GM23338 (cell line): ENCODE results near the gene TRIM68. TPM values are rescaled to one million over a fixed set of nuclear protein-coding genes. Genes with fewer than 3 reads are reported as not detected.

Experiments
- ATAC-seq: fragments of 200-7000 bp; cut with Tn5 transposase; 3 replicates; pipeline ENCODE4 v1.9.1; 2020
- DNase-seq: peaks from one replicate; pipeline ENCODE4 v3.0.0-alpha.2; 2015; ENCODE audit warnings: low spot score
- H2AFZ ChIP-seq: fragments of 200-600 bp; sonication (generic); 2 replicates; pipeline ENCODE4 v1.8.0; 2016; ENCODE audit warnings: antibody characterized with exemption, mild to moderate bottlenecking, moderate library complexity
- H3F3A ChIP-seq: fragments of 200-600 bp; sonication (generic); replicated peaks from 2 replicates; pipeline ENCODE4 v1.8.0; 2017; ENCODE audit warnings: antibody characterized with exemption, mixed run types, low read depth
- H3K27ac ChIP-seq: fragments of 200-600 bp; sonication (generic); 2 replicates; pipeline ENCODE4 v1.6.1; 2016; ENCODE audit warnings: low read depth
- H3K27me3 ChIP-seq: fragments of 200-600 bp; sonication (generic); 2 replicates; pipeline ENCODE4 v1.8.0; 2016; ENCODE audit warnings: mild to moderate bottlenecking, mixed run types, moderate library complexity; ENCODE audit not compliant: insufficient read depth
- H3K36me3 ChIP-seq: fragments of 200-600 bp; sonication (generic); 2 replicates; pipeline ENCODE4 v1.8.0; 2016; ENCODE audit warnings: mild to moderate bottlenecking; ENCODE audit not compliant: insufficient read depth
- H3K4me1 ChIP-seq: fragments of 200-600 bp; sonication (generic); 2 replicates; pipeline ENCODE4 v1.8.0; 2016; ENCODE audit warnings: mild to moderate bottlenecking, moderate library complexity; ENCODE audit not compliant: insufficient read depth
- H3K4me2 ChIP-seq: fragments of 200-600 bp; sonication (generic); 2 replicates; pipeline ENCODE4 v1.7.1; 2017; ENCODE audit warnings: mixed run types
- H3K4me3 ChIP-seq: fragments of 200-600 bp; sonication (generic); 2 replicates; pipeline ENCODE4 v1.6.1; 2016; ENCODE audit warnings: mixed run types
- H3K79me2 ChIP-seq: fragments of 200-600 bp; sonication (generic); replicated peaks from 2 replicates; pipeline ENCODE4 v1.8.0; 2017; ENCODE audit warnings: mild to moderate bottlenecking; ENCODE audit not compliant: insufficient read depth
- H3K9me2 ChIP-seq: fragments of 200-600 bp; sonication (generic); 2 replicates; pipeline ENCODE4 v1.8.0; 2017; ENCODE audit not compliant: insufficient read depth
- H4K20me1 ChIP-seq: fragments of 200-600 bp; sonication (generic); replicated peaks from 2 replicates; pipeline ENCODE4 v1.8.0; 2017; ENCODE audit warnings: mild to moderate bottlenecking; ENCODE audit not compliant: insufficient read depth
- H3K27ac Mint-ChIP-seq: 2 replicates; pipeline ENCODE4 v1.8.0; 2020; ENCODE audit warnings: inconsistent platforms, mild to moderate bottlenecking, moderate library complexity, mixed read lengths
- H3K27me3 Mint-ChIP-seq: 3 replicates; pipeline ENCODE4 v1.8.0; 2022; ENCODE audit warnings: low read depth, mild to moderate bottlenecking, moderate library complexity, mixed read lengths, inconsistent platforms; ENCODE audit not compliant: insufficient read depth, poor library complexity
- H3K36me3 Mint-ChIP-seq: 3 replicates; pipeline ENCODE4 v1.8.0; 2021; ENCODE audit warnings: low read depth, mild to moderate bottlenecking, inconsistent platforms, moderate library complexity, mixed read lengths
- H3K4me1 Mint-ChIP-seq: 3 replicates; pipeline ENCODE4 v1.8.0; 2020; ENCODE audit warnings: mild to moderate bottlenecking, inconsistent platforms, mixed read lengths
- H3K4me3 Mint-ChIP-seq: 3 replicates; pipeline ENCODE4 v1.8.0; 2021; ENCODE audit warnings: moderate library complexity, mild to moderate bottlenecking, inconsistent platforms, mixed read lengths
- H3K9me3 Mint-ChIP-seq: 3 replicates; pipeline ENCODE4 v1.8.0; 2020; ENCODE audit warnings: moderate library complexity, mild to moderate bottlenecking, inconsistent platforms, mixed read lengths
- CREB1 ChIP-seq: fragments of 250-450 bp; sonication (Bioruptor Pico); IDR thresholded peaks from 2 replicates; pipeline ENCODE4 v1.5.0; 2020; ENCODE audit warnings: low read depth, mild to moderate bottlenecking, moderate library complexity
- CTCF ChIP-seq, 2 experiments: fragments of 200-600 bp in 1 of 2; sonication (generic) in 1 of 2; conservative IDR thresholded peaks; 2 replicates each; pipeline versions ENCODE4 v1.5.1 to v1.6.1; 2016 to 2017; ENCODE audit warnings: antibody characterized with exemption in 2 of 2, low read depth in 2 of 2, mild to moderate bottlenecking in 2 of 2, moderate library complexity in 1 of 2
- POLR2AphosphoS5 ChIP-seq: IDR thresholded peaks from 2 replicates; pipeline ENCODE4 v1.6.1; 2016; ENCODE audit warnings: antibody characterized with exemption, low read depth
- REST ChIP-seq: IDR thresholded peaks from one replicate; pipeline ENCODE4 v1.6.1; 2018; ENCODE audit warnings: antibody characterized with exemption; ENCODE audit not compliant: unreplicated experiment
- STAT1 ChIP-seq: IDR thresholded peaks from one replicate; pipeline ENCODE4 v1.6.1; 2016; ENCODE audit warnings: antibody characterized with exemption; ENCODE audit not compliant: unreplicated experiment
- ZNF114 ChIP-seq: fragments of 250-450 bp; sonication (Bioruptor Pico); IDR thresholded peaks from 2 replicates; pipeline ENCODE4 v1.5.0; 2020; ENCODE audit warnings: mild to moderate bottlenecking, moderate library complexity
- long read RNA-seq: library from polyadenylated mRNA; unstranded; transcript quantifications from one replicate; pipeline ENCODE4 v2.0.0, GENCODE V29; 2020; ENCODE audit not compliant: unreplicated experiment
- polyA plus RNA-seq: library from polyadenylated mRNA; unstranded; fragments of >200 nt; fragmentation: Nextera tagmentation; extraction: Ambion mirVana; gene quantifications from 2 replicates; pipeline ENCODE4 v1.2.1, GENCODE V29; 2016
- total RNA-seq: library from RNA; depleted of rRNA; stranded (reverse); fragments of >200 nt; shearing (Covaris generic); gene quantifications from 2 replicates; pipeline ENCODE4 v1.2.3, GENCODE V29; 2014; rRNA removed

The TRIM68 gene
- 4.2 and 5.7 TPM in 2 replicates for total RNA-seq
- 1.6 and 2.2 TPM in 2 replicates for polyA plus RNA-seq
- long read RNA-seq, partial matches to known transcripts = 0 of 3 reads
- long read RNA-seq, other reads (novel, unspliced or antisense) = 0 of 3 reads

GRCh38 chr11:4607781-4608666 lies at the start of gene TRIM68:
Gene TRIM68, minus strand, starts transcription at chr11:4608231. Its CDS starts 2,727 bp downstream, at chr11:4605504.
- Mint-ChIP-seq H3K4me1 (peaks cover 6% of the 10 kb centered on the region; the same call in 2 of the 3 replicates), H3K9me3 (no peaks in the 10 kb centered on the region), H3K4me3 (peak within 1 kb of the TSS; percentile 89), H3K36me3 (no peaks in the 10 kb centered on the region), H3K27ac (peak within 1 kb of the TSS; percentile 82), H3K27me3 (peaks cover 4% of the 10 kb centered on the region)
- H3K27me3 ChIP-seq = no peaks in the 10 kb centered on the region
- peak; percentile 99 for ATAC-seq
- H3K4me3 ChIP-seq = peak within 1 kb of the TSS; percentile 59
- no peaks in the 10 kb centered on the region for H4K20me1 ChIP-seq
- no peaks in the 10 kb centered on the region for H3F3A ChIP-seq
- H3K27ac ChIP-seq = peak within 1 kb of the TSS; percentile 33
- H3K79me2 ChIP-seq = no peaks in the 10 kb centered on the region
- peaks cover 6% of the 10 kb centered on the region for H3K4me1 ChIP-seq
- H3K36me3 ChIP-seq = no peaks in the 10 kb centered on the region
- TF ChIP-seq POLR2AphosphoS5 = peak; percentile 53
- TF ChIP-seq CTCF (conservative IDR thresholded peaks at IDR 0.05; ENCODE audit: low read depth in 2 of 2) = no peak
- no peak for TF ChIP-seq CREB1 (CRISPR knock-in tag)
- TF ChIP-seq ZNF114 (CRISPR knock-in tag) = peak; percentile 29; the same call in 1 of the 2 replicates
- peak within 1 kb of the TSS; percentile 84 for H3K4me2 ChIP-seq
- peak; percentile 96 for DNase-seq
- peak within 1 kb of the TSS; percentile 93; the same call in 1 of the 2 replicates for H2AFZ ChIP-seq
- H3K9me2 ChIP-seq = peaks cover 8% of the 10 kb centered on the region; the same call in 1 of the 2 replicates

GRCh38 chr11:4654635-4655369 lies 46.8 kb upstream of the TRIM68 start:
- Histone ChIP-seq H3K79me2 (no peaks in the 10 kb centered on the region), H3K4me1 (no peaks in the 10 kb centered on the region), H3K4me3 (no peak overlapping the region), H3K36me3 (no peaks in the 10 kb centered on the region), H3F3A (no peaks in the 10 kb centered on the region), H3K4me2 (no peak overlapping the region), H2AFZ (no peak overlapping the region), H3K27ac (no peak overlapping the region), H3K9me2 (no peaks in the 10 kb centered on the region), H3K27me3 (no peaks in the 10 kb centered on the region), H4K20me1 (no peaks in the 10 kb centered on the region)
- Mint-ChIP-seq H3K36me3 (no peaks in the 10 kb centered on the region), H3K27me3 (no peaks in the 10 kb centered on the region), H3K4me1 (no peaks in the 10 kb centered on the region), H3K9me3 (no peaks in the 10 kb centered on the region), H3K4me3 (no peak overlapping the region), H3K27ac (no peak overlapping the region)
- TF ChIP-seq CTCF (conservative IDR thresholded peaks at IDR 0.05; ENCODE audit: low read depth in 2 of 2) (no peak), STAT1 (no peak), REST (no peak)
- DNase-seq (no peak), ATAC-seq (no peak)
